Spleen (tissue), 11 donors: ENCODE measurements around the gene NOTUM. TPM values are rescaled to one million over a fixed set of nuclear protein-coding genes. Genes with fewer than 3 reads are reported as not detected.

Source experiments
- DNase-seq: peaks from one replicate; pipeline ENCODE4 v3.0.0-alpha.2; 2020
- H3K27ac ChIP-seq, 8 donors: fragments of 200-600 bp; sonication (generic) in 7 of 8; 1 replicate in 4 of 8; 2 replicates in 4 of 8; pipeline versions ENCODE4 v1.5.0 to v1.8.0; 2016 to 2021; ENCODE audit warnings: inconsistent platforms in 4 of 8, mild to moderate bottlenecking in 4 of 8, moderate library complexity in 1 of 8
- H3K27me3 ChIP-seq, 7 donors: fragments of 200-600 bp; sonication (generic) in 6 of 7; replicated peaks in 1 of 7; 1 replicate in 4 of 7; 2 replicates in 3 of 7; pipeline versions ENCODE4 v1.5.0 to v1.8.0; 2016 to 2021; ENCODE audit warnings: inconsistent platforms in 3 of 7, mild to moderate bottlenecking in 1 of 7
- H3K36me3 ChIP-seq, 6 donors: fragments of 200-600 bp; sonication (generic) in 5 of 6; 1 replicate in 4 of 6; 2 replicates in 2 of 6; pipeline versions ENCODE4 v1.5.0 to v1.8.0; 2016 to 2021; ENCODE audit warnings: inconsistent platforms in 2 of 6
- H3K4me1 ChIP-seq, 6 donors: fragments of 200-600 bp; sonication (generic) in 5 of 6; 1 replicate in 3 of 6; 2 replicates in 3 of 6; pipeline versions ENCODE4 v1.5.0 to v1.8.0; 2016 to 2021; ENCODE audit warnings: inconsistent platforms in 3 of 6
- H3K4me3 ChIP-seq, 8 donors: fragments of 200-600 bp; sonication (generic) in 7 of 8; 1 replicate in 4 of 8; 2 replicates in 4 of 8; pipeline versions ENCODE4 v1.5.0 to v1.8.0; 2016 to 2021; ENCODE audit warnings: inconsistent platforms in 4 of 8, mild to moderate bottlenecking in 4 of 8, moderate library complexity in 2 of 8
- H3K9me3 ChIP-seq, 8 donors: fragments of 200-600 bp; sonication (generic) in 7 of 8; 1 replicate in 4 of 8; 2 replicates in 4 of 8; pipeline versions ENCODE4 v1.5.0 to v1.8.0; 2016 to 2021; ENCODE audit warnings: inconsistent platforms in 4 of 8
- POLR2A ChIP-seq, 3 donors: fragments of 450-650 bp; IDR thresholded peaks; one replicate each; pipeline ENCODE4 v1.5.1; 2017; ENCODE audit warnings: antibody characterized with exemption in 3 of 3, mild to moderate bottlenecking in 1 of 3
- POLR2AphosphoS5 ChIP-seq, 3 donors: sonication (generic); formaldehyde crosslinking; IDR thresholded peaks; one replicate each; pipeline ENCODE4 v1.5.1; 2017; ENCODE audit warnings: antibody characterized with exemption in 3 of 3
- WGBS, 5 donors: extraction: QIAGEN DNeasy Blood & Tissue Kit in 3 of 5; methylation state at CpG; one replicate each; pipeline versions ENCODE4 v1.1.5 to v1.1.7; 2013 to 2018; 5-methylcytosine and 5-hydroxymethylcytosine counted together
- intact Hi-C: fragments of 100-400 bp; cut with DNase I; formaldehyde crosslinking; loops from one replicate; pipeline ENCODE4 v1.15.0; 2023; ENCODE audit warnings: low total_unique reads
- polyA plus RNA-seq, 3 donors: library from polyadenylated mRNA; stranded (reverse); fragments of 200-250 nt; gene quantifications; one replicate each; pipeline ENCODE4 v1.2.1, GENCODE V29; 2013
- total RNA-seq, 7 donors: library from RNA; depleted of rRNA in 3 of 7; stranded (reverse); fragments of >200 nt in 3 of 7; fragmentation: NEBNext Ultra II Directional in 4 of 7; extraction: Animal tissue kit (Norgen Biotek cat#: 25700) in 4 of 7; gene quantifications; one replicate each; pipeline versions ENCODE4 v1.1.0 to v1.2.1, GENCODE V29; 2016 to 2021
- TF ChIP-seq, protein P1 (sequence below), 11 experiments: fragments of 200-600 bp in 7 of 11; fragments of 450-650 bp in 4 of 11; sonication (generic) in 4 of 11; IDR thresholded peaks in 8 of 11; conservative IDR thresholded peaks in 3 of 11; 1 replicate in 7 of 11; 2 replicates in 4 of 11; pipeline versions ENCODE4 v1.4.0 to v1.8.0; 2016 to 2021; ENCODE audit warnings: antibody characterized with exemption in 11 of 11, inconsistent platforms in 4 of 11, mild to moderate bottlenecking in 1 of 11
- donor health status: healthy with polysubstance abuse.
- donor health status: DM: no; HTN: no; CAD: no; lungs with moderate emphysema.
- donor health status: DM: no; HTN: no; CAD: no.
- donor health status: Bipolar disorder and iron deficiency.
- donor health status: healthy.
- donor health status: DM: no; HTN: no; CAD: no.
- donor health status: DM: yes; HTN: yes; CAD: no.

NOTUM gene
- total and polyA plus RNA-seq, 10 donors, result 0.03 to 0.85 (median 0.11) TPM; not detected in 5

DNA sequence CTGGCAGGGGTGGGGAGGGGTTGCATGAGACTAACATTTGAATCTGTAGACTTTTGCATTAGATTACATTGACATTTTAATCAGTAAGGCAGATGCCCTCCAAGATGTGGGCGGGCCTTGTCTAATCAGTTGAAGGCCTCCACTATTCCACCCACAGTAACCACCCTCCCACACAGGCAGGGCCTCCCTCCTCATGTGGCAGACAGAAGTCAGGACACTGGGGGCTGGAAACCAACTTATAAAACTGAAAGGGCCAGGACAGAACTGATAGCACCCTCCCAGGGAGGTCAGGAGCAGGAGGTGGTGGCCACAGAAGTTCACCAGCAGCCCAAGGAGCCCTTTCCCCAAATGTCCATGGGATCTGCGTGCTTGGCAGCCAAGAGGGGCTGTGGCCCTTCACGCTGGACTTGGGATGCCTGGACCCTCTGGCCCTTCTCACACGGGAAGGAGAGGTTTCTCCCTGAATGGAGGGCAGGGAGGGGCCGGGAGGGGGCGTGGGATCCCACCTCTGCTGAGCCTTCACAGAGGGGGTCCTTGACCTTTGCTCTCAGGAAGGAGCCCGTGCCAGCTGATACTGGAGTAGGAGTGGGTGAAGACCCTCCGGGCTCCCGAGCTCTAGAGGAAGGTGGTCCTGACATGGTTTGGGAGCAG lies 28.5 kb downstream of the NOTUM start:
- H3K4me3 ChIP-seq, result no peak overlapping the region
- no peak for TF ChIP-seq POLR2A (IDR thresholded peaks at IDR 0.05)
- no peak for TF ChIP-seq POLR2AphosphoS5 (IDR thresholded peaks at IDR 0.05)
- TF ChIP-seq, protein P1, sequence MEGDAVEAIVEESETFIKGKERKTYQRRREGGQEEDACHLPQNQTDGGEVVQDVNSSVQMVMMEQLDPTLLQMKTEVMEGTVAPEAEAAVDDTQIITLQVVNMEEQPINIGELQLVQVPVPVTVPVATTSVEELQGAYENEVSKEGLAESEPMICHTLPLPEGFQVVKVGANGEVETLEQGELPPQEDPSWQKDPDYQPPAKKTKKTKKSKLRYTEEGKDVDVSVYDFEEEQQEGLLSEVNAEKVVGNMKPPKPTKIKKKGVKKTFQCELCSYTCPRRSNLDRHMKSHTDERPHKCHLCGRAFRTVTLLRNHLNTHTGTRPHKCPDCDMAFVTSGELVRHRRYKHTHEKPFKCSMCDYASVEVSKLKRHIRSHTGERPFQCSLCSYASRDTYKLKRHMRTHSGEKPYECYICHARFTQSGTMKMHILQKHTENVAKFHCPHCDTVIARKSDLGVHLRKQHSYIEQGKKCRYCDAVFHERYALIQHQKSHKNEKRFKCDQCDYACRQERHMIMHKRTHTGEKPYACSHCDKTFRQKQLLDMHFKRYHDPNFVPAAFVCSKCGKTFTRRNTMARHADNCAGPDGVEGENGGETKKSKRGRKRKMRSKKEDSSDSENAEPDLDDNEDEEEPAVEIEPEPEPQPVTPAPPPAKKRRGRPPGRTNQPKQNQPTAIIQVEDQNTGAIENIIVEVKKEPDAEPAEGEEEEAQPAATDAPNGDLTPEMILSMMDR (IDR thresholded peaks at IDR 0.05 in 8 of 11, conservative IDR thresholded peaks at IDR 0.05 in 3 of 11), result no peak
- intact Hi-C loops, result no loop called here

DNA sequence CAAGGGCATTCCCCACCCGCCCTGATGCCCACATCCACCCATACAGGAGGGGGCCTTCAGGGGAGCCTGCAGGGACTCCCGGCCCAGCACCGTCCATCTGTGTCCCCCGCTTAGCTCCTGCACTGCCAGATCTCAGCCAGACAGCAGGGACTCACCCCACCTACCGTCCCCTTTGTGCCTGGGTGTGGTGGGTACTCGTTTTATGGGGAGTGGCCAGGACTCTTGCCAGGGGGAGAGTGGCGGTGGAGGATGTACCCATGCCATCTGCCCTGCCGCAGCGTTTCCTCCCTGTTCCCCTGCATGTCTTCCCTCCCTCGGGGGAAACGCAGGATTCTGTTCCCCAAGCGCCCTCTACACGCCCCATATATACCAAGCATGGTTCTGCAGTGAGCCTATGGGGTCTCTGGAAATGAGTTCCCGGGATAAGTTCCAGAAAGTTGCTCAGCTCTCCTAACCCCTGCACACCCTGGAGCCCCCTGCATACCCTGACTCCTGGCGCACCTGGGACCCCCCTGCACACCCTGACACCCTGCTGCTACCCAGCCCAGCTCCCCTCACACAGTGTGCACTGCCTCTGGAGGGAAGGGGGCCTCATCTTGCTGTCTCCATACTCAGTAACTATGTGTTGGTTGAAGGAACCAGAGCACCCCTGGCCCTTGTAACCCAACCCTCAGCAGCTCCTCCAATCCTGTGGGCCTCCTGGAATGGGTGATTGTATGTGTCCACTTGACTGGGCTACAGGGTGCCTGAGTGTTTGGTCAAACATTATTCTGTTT lies 29.2 kb downstream of the NOTUM start:
- no peaks in the 10 kb centered on the region for H3K9me3 ChIP-seq
- TF ChIP-seq POLR2AphosphoS5 (IDR thresholded peaks at IDR 0.05) (no peak), POLR2A (IDR thresholded peaks at IDR 0.05) (no peak)
- TF ChIP-seq, protein P1 (IDR thresholded peaks at IDR 0.05 in 8 of 11, conservative IDR thresholded peaks at IDR 0.05 in 3 of 11), result no peak
- no peak for DNase-seq

More for the DNA sequence above, 28.5 kb downstream of the NOTUM start:
- H3K36me3 ChIP-seq, result no peaks in the 10 kb centered on the region
- H3K4me1 ChIP-seq, result peaks cover 2 to 31% (median 22%) of the 10 kb centered on the region in 6 donors
- H3K9me3 ChIP-seq, result no peaks in the 10 kb centered on the region
- H3K27ac ChIP-seq, result no peak overlapping the region
- DNase-seq, result no peak
- 74 to 93% (median 85%) methylated on average over 9 of the region's 9 CpGs for WGBS, 5 donors
- H3K27me3 ChIP-seq, result peaks cover 0 to 87% (median 34%) of the 10 kb centered on the region in 7 donors

DNA sequence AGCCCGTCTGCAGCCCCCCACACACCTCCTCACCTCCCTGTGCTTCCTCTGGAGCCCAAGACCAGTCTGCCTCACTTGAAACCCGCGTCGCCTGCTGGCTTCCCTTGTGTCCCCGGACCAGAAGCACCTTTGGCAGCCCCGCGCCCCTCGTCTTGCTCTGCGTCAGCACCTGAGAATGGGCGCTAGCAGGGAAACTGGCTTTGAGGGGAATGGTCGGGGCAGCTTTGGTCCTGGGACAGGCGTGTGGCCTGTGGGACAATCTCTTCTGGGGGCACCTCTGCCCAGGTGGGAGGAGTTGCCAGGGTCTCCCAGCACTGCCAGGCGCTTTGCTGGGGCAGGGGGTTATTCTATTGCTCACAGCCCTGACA lies 29.8 kb downstream of the NOTUM start:
- TF ChIP-seq, protein P1 (IDR thresholded peaks at IDR 0.05 in 8 of 11, conservative IDR thresholded peaks at IDR 0.05 in 3 of 11), result no peak
- TF ChIP-seq POLR2AphosphoS5 (IDR thresholded peaks at IDR 0.05) (no peak), POLR2A (IDR thresholded peaks at IDR 0.05) (no peak)
- Histone ChIP-seq H3K36me3 (no peaks in the 10 kb centered on the region), H3K9me3 (no peaks in the 10 kb centered on the region), H3K27ac (no peak overlapping the region), H3K4me3 (no peak overlapping the region), H3K27me3 (peaks cover 0 to 75% (median 34%) of the 10 kb centered on the region in 7 donors), H3K4me1 (peaks cover 1 to 27% (median 19%) of the 10 kb centered on the region in 6 donors)
- intact Hi-C loops, result no loop called here
- no peak for DNase-seq
- 66 to 84% (median 79%) methylated on average over 10 to 13 of the region's 13 CpGs for WGBS, 5 donors

More for the DNA sequence above, 29.2 kb downstream of the NOTUM start:
- Histone ChIP-seq H3K36me3 (no peaks in the 10 kb centered on the region), H3K27ac (no peak overlapping the region), H3K27me3 (peaks cover 0 to 80% (median 34%) of the 10 kb centered on the region in 7 donors), H3K4me1 (peaks cover 2 to 27% (median 18%) of the 10 kb centered on the region in 6 donors), H3K4me3 (no peak overlapping the region)
- intact Hi-C loops, result no loop called here
- WGBS, 5 donors, result 43 to 59% (median 46%) methylated on average over 12 to 15 of the region's 15 CpGs
